Frontal cortex (tissue), 1 donor: Measurements from ENCODE around the gene HOXB4. TPM values are rescaled to one million over a fixed set of nuclear protein-coding genes. Genes with fewer than 3 reads are reported as not detected.

Experiments used
- total RNA-seq: library from RNA; depleted of rRNA; stranded (reverse); fragments of >200 nt; gene quantifications from one replicate; pipeline ENCODE4 v1.2.3, GENCODE V29; 2014

HOXB4 gene
- total RNA-seq, 1 donor from 2014 or later = not detected

Other genes starting within 250 kb of the HOXB4 start
- gene SKAP1, start 148.1 kb downstream of the HOXB4 start, total RNA-seq = 0.41 TPM
- not detected for gene HOXB1, start 47.3 kb downstream of the HOXB4 start, total RNA-seq
- not detected for gene HOXB2, start 33.2 kb downstream of the HOXB4 start, total RNA-seq
- gene HOXB3, start 11.9 kb upstream of the HOXB4 start, total RNA-seq = not detected
- gene HOXB5, start 15.4 kb upstream of the HOXB4 start, total RNA-seq = not detected
- not detected for gene HOXB6, start 26.6 kb upstream of the HOXB4 start, total RNA-seq
- not detected for gene HOXB7, start 32.7 kb upstream of the HOXB4 start, total RNA-seq
- not detected for gene HOXB8, start 36.9 kb upstream of the HOXB4 start, total RNA-seq
- not detected for gene HOXB9, start 48.0 kb upstream of the HOXB4 start, total RNA-seq
- gene PRAC1, start 144.2 kb upstream of the HOXB4 start, total RNA-seq = not detected
- gene PRAC2, start 144.8 kb upstream of the HOXB4 start, total RNA-seq = not detected
- gene HOXB13, start 150.4 kb upstream of the HOXB4 start, total RNA-seq = not detected
- gene TTLL6, start 238.9 kb upstream of the HOXB4 start, total RNA-seq = not detected